GM18526 (cell line): Measurements from ENCODE around the gene UBALD2.

Source experiments
- POLR2A ChIP-seq: IDR thresholded peaks from 3 replicates; pipeline ENCODE4 v1.6.1; 2011; ENCODE audit not compliant: insufficient read length; ENCODE audit errors: extremely low read depth

Gene UBALD2

GRCh38 chr17:76262732-76263344, 2.3 kb upstream of the UBALD2 start:
- TF ChIP-seq POLR2A, result no peak

- no peak for TF ChIP-seq POLR2A
These were observed 1.3 kb upstream of the UBALD2 start for GRCh38 chr17:76263896-76264295.

GRCh38 chr17:76264425-76264754, 758 bp upstream of the UBALD2 start:
- TF ChIP-seq POLR2A, result no peak

GRCh38 chr17:76265624-76266243, 586 bp downstream of the UBALD2 start:
- no peak for TF ChIP-seq POLR2A

DNA sequence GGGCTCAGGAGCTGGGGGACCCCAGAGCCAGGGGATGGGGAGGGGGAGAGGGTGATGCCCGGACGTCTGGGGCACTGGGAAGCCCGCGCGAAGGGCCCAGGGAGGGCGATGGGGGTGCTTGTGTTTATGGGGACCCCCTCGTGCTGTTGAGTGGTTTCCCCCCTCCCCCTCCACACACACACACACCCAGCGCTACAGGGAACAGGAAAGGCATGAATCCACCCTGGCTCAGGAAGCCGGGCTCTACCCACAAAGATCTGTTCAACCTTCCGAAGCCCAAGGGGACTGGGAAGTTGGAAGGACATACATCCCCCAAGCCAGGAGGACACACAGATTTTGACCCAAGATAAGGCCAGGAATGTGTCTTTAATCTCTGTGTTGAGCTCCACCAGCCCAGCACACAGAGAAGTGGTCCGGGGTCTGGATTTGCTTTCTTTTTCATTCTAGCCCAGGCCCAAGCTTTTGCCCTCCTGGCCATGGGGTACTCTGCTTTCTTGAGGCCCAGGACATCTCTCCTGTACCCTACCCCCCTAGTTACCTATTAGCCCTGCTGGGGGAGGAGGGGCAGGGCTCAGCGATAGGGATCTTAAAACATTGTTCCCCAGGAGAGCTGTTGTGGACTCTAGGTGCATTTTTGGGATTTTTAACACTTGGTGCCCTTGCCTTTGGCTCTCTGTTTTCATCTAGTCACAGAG, 1.2 kb downstream of the UBALD2 start:
- TF ChIP-seq POLR2A, result no peak

GRCh38 chr17:76267051-76267576, 2.0 kb downstream of the UBALD2 start:
- no peak for TF ChIP-seq POLR2A

- peak; percentile 90 for TF ChIP-seq POLR2A
These were observed 3.0 kb downstream of the UBALD2 start for GRCh38 chr17:76268015-76268749.

GRCh38 chr17:76268991-76269981, 4.1 kb downstream of the UBALD2 start:
- TF ChIP-seq POLR2A, result peak; percentile 39

- no peak for TF ChIP-seq POLR2A
These were observed 5.0 kb downstream of the UBALD2 start for GRCh38 chr17:76270127-76270592.

- TF ChIP-seq POLR2A, result peak; percentile 52
These were observed 5.9 kb downstream of the UBALD2 start for GRCh38 chr17:76270770-76271668.

- TF ChIP-seq POLR2A, result peak; percentile 94
These were observed 6.8 kb downstream of the UBALD2 start for GRCh38 chr17:76271669-76272540.
